Lower leg skin (tissue), 4 donors: ENCODE results near the gene EPS8L3. TPM values are rescaled to one million over a fixed set of nuclear protein-coding genes. Genes with fewer than 3 reads are reported as not detected.

ENCODE experiments used
- DNase-seq, 2 donors: peaks; one replicate each; pipeline ENCODE4 v3.0.0-alpha.2; 2019; ENCODE audit warnings: low spot score in 2 of 2
- H3K4me3 ChIP-seq: fragments of 200-600 bp; sonication (generic); 2 replicates; pipeline ENCODE4 v1.5.1; 2017; ENCODE audit warnings: mild to moderate bottlenecking, low read depth; ENCODE audit not compliant: poor library complexity, severe bottlenecking
- POLR2A ChIP-seq, 2 donors: fragments of 450-650 bp; IDR thresholded peaks; one replicate each; pipeline ENCODE4 v1.6.1; 2016 to 2017; ENCODE audit warnings: antibody characterized with exemption in 2 of 2, mild to moderate bottlenecking in 1 of 2, moderate library complexity in 1 of 2
- WGBS, 2 donors: methylation state at CpG; one replicate each; pipeline ENCODE4 v1.1.5; 2018; 5-methylcytosine and 5-hydroxymethylcytosine counted together
- intact Hi-C: fragments of 100-400 bp; cut with DNase I; formaldehyde crosslinking; loops from one replicate; pipeline ENCODE4 v1.15.0; 2023; ENCODE audit warnings: low total_unique reads
- total RNA-seq, 4 donors: library from RNA; depleted of rRNA; stranded (reverse); fragments of >200 nt; gene quantifications; one replicate each; pipeline ENCODE4 v1.1.0, GENCODE V29; 2016
- TF ChIP-seq, protein P1 (sequence below), 3 donors: fragments of 450-650 bp; IDR thresholded peaks; one replicate each; pipeline ENCODE4 v1.5.1; 2016; ENCODE audit warnings: antibody characterized with exemption in 3 of 3, mild to moderate bottlenecking in 3 of 3, moderate library complexity in 2 of 3

Gene EPS8L3
- total RNA-seq, 4 donors from 2014 or later: not detected

DNA sequence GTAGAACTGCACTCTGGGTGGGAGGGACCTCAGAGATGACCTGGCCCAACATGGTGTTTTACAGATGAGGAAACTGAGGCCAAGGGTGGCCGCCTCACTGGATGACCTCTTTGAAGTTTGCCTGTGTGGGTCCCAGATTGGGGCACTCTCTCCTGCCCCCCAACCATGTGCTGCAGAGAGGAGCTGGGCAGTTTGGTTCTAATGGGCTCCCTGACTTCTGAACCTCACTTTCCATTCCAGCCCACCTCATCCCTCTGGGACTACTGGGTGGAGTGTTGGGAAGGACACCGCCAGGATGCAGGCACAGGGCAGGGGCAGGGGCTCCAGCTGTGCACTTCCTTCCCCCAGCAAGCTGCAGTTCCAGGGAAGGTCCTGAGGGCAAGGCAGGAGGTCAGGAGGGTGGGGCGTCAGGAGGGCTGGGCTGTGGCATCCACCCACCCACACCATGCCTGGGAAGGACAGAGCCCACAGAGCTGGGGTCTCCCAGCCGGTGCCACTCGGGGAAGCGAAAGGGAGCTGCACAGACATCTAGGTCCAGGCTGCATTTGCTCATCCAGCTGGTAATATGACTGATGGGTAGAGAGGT lies 10.3 kb upstream of the EPS8L3 start:
- no peak for TF ChIP-seq POLR2A (IDR thresholded peaks at IDR 0.05)
- TF ChIP-seq, protein P1, sequence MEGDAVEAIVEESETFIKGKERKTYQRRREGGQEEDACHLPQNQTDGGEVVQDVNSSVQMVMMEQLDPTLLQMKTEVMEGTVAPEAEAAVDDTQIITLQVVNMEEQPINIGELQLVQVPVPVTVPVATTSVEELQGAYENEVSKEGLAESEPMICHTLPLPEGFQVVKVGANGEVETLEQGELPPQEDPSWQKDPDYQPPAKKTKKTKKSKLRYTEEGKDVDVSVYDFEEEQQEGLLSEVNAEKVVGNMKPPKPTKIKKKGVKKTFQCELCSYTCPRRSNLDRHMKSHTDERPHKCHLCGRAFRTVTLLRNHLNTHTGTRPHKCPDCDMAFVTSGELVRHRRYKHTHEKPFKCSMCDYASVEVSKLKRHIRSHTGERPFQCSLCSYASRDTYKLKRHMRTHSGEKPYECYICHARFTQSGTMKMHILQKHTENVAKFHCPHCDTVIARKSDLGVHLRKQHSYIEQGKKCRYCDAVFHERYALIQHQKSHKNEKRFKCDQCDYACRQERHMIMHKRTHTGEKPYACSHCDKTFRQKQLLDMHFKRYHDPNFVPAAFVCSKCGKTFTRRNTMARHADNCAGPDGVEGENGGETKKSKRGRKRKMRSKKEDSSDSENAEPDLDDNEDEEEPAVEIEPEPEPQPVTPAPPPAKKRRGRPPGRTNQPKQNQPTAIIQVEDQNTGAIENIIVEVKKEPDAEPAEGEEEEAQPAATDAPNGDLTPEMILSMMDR (IDR thresholded peaks at IDR 0.05): no peak

DNA sequence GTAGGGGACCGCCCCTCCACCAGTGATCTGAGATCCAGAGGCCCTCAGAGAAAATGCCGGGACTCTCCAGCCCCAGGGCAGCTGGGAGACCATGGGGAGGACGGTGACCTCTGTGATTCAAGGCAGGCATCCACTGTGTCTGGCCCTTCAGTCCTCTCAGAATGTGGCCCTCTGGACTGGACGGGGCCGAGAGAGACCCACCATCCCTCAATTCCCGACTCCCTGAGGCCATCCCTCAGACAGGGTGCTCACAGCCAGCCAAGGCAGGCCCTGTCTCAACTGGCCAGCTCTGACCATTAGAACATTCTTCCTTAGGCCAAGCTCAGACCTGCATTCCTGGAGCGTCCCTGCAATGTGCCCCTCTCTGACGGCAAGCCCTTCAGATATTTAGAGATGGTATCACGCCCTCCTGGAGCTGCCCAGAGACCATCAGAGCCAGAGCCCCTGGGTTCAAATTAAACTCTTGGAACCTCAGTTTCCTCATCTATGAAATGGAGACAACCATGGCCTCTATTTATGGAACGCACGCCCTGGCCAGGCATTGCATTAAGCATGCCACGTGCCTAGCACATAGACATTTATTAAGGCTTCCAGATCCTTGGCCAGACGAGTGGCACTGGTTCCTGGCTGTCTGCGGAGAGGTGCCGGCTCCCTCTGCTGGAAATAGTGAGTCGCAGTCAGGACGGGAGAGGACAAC lies 9.6 kb upstream of the EPS8L3 start:
- no peak overlapping the region for H3K4me3 ChIP-seq
- DNase-seq: peak; percentile 86 to 96
- WGBS, 2 donors: 38 to 43% methylated on average over 14 to 16 of the region's 17 CpGs
- intact Hi-C loops: loop anchor here (5.0 kb wide), 2 partner anchors 131 to 226 kb away; partner anchors contain the start of gene GNAI3
- TF ChIP-seq, protein P1 (IDR thresholded peaks at IDR 0.05): peak in 1 of 3 donors; percentile 74
- TF ChIP-seq POLR2A (IDR thresholded peaks at IDR 0.05): no peak

More for the DNA sequence above, 10.3 kb upstream of the EPS8L3 start:
- intact Hi-C loops: loop anchor here (5.0 kb wide), 2 partner anchors 132 to 227 kb away; partner anchors contain the start of gene GNAI3
- no peak overlapping the region for H3K4me3 ChIP-seq
- DNase-seq: no peak
- 50 to 54% methylated on average over 5 to 6 of the region's 6 CpGs for WGBS, 2 donors

DNA sequence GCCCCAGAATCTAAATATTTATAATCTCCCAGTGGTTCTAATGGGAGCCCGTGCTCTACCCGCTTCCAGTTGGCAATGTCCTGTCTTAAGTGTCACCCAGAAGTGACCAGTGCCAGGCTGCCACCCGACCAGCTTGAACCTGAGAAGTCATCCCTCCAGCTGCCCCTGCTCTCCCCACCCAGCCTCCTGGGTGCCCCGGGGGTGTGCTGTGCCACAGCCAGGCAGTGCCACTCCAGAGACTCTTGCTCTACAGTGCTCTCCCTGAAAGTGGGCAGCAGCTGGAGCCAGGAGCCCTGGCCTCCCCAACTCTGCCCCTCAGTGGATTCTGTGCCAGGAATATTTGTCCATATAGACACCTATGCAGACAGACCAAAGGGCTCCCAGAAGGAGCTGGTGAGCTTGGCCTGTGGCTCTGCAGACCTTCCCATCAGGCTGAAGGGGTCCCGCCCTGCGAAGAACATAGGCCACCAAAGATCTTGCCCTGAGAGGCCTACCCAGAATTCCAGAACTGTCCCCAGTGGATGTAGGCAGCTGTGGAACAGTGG lies 9.0 kb upstream of the EPS8L3 start:
- TF ChIP-seq POLR2A (IDR thresholded peaks at IDR 0.05): no peak
- TF ChIP-seq, protein P1 (IDR thresholded peaks at IDR 0.05): no peak
- H3K4me3 ChIP-seq: no peak overlapping the region
- 93 to 100% methylated on average over 3 to 6 of the region's 6 CpGs for WGBS, 2 donors
- no peak for DNase-seq
- intact Hi-C loops: loop anchor here (5.0 kb wide), 2 partner anchors 130 to 225 kb away; partner anchors contain the start of gene GNAI3

DNA sequence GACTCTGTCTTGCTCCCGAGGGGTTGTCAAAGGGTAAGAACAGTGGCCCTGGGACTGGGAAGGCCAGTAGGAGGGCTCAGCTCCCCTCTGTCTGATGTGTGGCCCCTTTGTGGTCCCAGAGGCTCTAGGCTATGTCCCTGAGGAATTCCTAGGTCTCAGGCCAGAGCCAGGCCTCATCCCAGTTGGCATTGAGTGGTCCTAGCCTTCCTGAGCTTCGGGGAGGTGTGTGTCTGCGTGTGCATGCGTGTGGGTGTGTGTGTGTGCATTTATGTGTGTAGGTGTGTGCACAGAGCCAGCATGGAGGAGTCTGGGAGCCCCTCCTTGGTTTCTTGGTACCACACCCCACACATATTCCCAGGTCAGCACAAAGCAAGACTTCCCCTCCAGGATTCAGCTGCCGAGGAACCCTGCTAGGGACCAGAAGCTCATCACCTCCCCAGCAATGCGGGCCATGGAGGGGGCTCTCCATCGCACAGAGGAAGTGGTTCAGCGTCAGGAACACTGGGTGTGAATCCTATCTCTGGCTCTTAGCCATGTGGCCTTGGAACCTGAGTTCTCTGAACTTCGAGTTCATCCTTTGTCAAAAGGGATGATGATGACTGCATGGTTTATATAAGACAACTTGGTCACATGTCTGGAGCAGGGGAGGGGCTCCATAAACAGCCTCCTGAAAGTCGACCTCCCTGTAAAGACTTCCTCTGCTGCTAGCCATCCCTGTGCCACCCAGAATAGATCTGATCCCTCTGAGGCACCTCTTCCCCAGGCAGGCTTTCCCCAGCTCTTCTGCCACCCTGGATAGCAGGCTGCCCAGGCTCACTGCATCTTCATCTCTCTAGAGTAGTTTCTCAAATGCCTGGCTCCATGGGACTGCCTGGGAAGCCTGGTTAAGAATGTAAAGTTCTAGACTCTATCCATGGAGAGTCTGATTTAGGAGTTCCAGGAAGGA lies 8.3 kb upstream of the EPS8L3 start:
- intact Hi-C loops: loop anchor here (5.0 kb wide), 2 partner anchors 130 to 225 kb away; partner anchors contain the start of gene GNAI3

More for the DNA sequence above, 8.3 kb upstream of the EPS8L3 start:
- TF ChIP-seq POLR2A (IDR thresholded peaks at IDR 0.05): no peak
- TF ChIP-seq, protein P1 (IDR thresholded peaks at IDR 0.05): no peak
- DNase-seq: no peak
- WGBS, 2 donors: 70 to 80% methylated on average over 10 of the region's 10 CpGs
- no peak overlapping the region for H3K4me3 ChIP-seq
